Measurements from ENCODE around the gene JAKMIP3.

The JAKMIP3 gene

GRCh38 chr10:132098539-132099388 is 33.0 kb downstream of the JAKMIP3 start:
- CTCF ChIA-PET = no interaction called here
- TF ChIP-seq SP1 (IDR thresholded peaks at IDR 0.05) = no peak
- no peak for TF ChIP-seq TARDBP (IDR thresholded peaks at IDR 0.05)
- TF ChIP-seq CTBP1 (IDR thresholded peaks at IDR 0.05; ENCODE audit: borderline replicate concordance) = no peak
- TF ChIP-seq ZNF384 (IDR thresholded peaks at IDR 0.05) = no peak
- no peak for TF ChIP-seq FOXA1 (IDR thresholded peaks at IDR 0.05)
- TF ChIP-seq ARNT (IDR thresholded peaks at IDR 0.05) = no peak
- no peak for TF ChIP-seq NFRKB (IDR thresholded peaks at IDR 0.05)
- TF ChIP-seq BHLHE40 (IDR thresholded peaks at IDR 0.05; ENCODE audit: borderline replicate concordance) = no peak
- no peak for TF ChIP-seq FOXM1 (IDR thresholded peaks at IDR 0.05; ENCODE audit: borderline replicate concordance)
- TF ChIP-seq, protein P1, sequence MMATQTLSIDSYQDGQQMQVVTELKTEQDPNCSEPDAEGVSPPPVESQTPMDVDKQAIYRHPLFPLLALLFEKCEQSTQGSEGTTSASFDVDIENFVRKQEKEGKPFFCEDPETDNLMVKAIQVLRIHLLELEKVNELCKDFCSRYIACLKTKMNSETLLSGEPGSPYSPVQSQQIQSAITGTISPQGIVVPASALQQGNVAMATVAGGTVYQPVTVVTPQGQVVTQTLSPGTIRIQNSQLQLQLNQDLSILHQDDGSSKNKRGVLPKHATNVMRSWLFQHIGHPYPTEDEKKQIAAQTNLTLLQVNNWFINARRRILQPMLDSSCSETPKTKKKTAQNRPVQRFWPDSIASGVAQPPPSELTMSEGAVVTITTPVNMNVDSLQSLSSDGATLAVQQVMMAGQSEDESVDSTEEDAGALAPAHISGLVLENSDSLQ (IDR thresholded peaks at IDR 0.05) = no peak
- no peak for TF ChIP-seq HDGF (IDR thresholded peaks at IDR 0.05; ENCODE audit: borderline replicate concordance)
- no peak for TF ChIP-seq L3MBTL2 (conservative IDR thresholded peaks at IDR 0.05)
- no peak for TF ChIP-seq LEF1 (IDR thresholded peaks at IDR 0.05; ENCODE audit: borderline replicate concordance)
- no peak for TF ChIP-seq SUZ12 (IDR thresholded peaks at IDR 0.05)
- no peak for TF ChIP-seq ELF4 (IDR thresholded peaks at IDR 0.05)
- no peak for TF ChIP-seq FOXK2 (IDR thresholded peaks at IDR 0.05)
- no peak for DNase-seq (ENCODE audit: extremely low spot score)
- POLR2A ChIA-PET = no interaction called here

DNA sequence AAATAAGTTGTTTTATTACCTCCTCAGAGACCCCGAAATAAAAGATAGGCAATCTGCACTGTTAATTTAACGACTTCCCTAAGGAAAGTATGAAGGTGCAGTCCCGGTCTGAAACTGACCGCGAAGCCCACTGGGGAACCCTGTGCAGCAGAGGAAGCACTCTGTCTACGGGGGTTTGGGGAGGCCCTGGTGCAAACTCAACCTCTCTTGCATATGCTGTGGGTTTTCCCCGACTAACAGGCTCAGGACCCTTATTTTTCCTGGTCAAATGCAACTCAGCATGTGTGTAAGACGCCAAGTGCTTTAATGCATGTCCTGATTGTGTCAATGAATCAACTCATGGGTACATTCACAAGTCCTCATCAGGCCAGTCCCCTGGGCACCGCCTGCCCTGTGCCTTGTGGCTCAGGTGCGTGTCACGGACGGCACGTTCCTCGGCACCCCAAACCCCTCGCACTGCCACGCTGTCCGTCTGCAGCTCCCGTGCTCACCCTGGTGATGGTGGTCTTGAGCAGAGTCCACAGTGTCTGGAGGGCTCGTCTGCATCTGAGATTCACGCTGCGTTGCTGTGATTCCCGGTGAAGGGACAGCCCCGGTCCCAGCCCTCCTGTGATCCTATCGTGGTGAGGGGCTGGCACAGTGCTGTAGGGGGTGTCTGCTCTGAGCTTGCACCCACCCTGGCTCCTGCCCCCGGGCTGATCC is 33.8 kb downstream of the JAKMIP3 start:
- TF ChIP-seq FOXK2 (IDR thresholded peaks at IDR 0.05) (no peak), TARDBP (IDR thresholded peaks at IDR 0.05) (no peak), ELF4 (IDR thresholded peaks at IDR 0.05) (no peak), ARNT (IDR thresholded peaks at IDR 0.05) (no peak), HDGF (IDR thresholded peaks at IDR 0.05; ENCODE audit: borderline replicate concordance) (no peak), ZNF384 (IDR thresholded peaks at IDR 0.05) (no peak), SUZ12 (IDR thresholded peaks at IDR 0.05) (no peak), NFRKB (IDR thresholded peaks at IDR 0.05) (no peak), SP1 (IDR thresholded peaks at IDR 0.05) (no peak), L3MBTL2 (conservative IDR thresholded peaks at IDR 0.05) (no peak), CTBP1 (IDR thresholded peaks at IDR 0.05; ENCODE audit: borderline replicate concordance) (no peak), FOXM1 (IDR thresholded peaks at IDR 0.05; ENCODE audit: borderline replicate concordance) (no peak), LEF1 (IDR thresholded peaks at IDR 0.05; ENCODE audit: borderline replicate concordance) (no peak), FOXA1 (IDR thresholded peaks at IDR 0.05) (no peak), BHLHE40 (IDR thresholded peaks at IDR 0.05; ENCODE audit: borderline replicate concordance) (no peak)
- TF ChIP-seq, protein P1 (IDR thresholded peaks at IDR 0.05) = no peak
- CTCF ChIA-PET = no interaction called here
- POLR2A ChIA-PET = no interaction called here
- no peak for DNase-seq (ENCODE audit: extremely low spot score)

DNA sequence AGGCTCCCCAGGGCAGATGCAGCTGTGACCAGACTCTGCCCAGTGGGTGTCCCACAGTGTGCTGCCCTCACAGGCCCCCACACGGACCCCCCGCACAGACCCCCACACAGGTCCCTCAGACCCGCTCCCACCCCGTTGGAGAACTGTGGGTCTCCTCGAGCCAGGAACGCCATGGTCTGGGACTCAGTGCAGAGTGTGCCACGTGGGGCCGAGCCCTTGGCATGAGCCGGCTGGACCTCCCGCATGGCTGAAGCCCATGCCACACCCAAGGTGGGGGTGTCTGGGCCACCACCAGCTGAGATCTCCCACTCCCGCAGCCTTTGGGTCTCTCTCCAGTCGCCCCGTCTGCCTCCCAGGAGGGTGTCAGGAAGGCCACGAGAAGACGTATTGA is 34.3 kb downstream of the JAKMIP3 start:
- CTCF ChIA-PET = no interaction called here
- TF ChIP-seq NFRKB (IDR thresholded peaks at IDR 0.05) = no peak
- no peak for TF ChIP-seq SUZ12 (IDR thresholded peaks at IDR 0.05)
- no peak for DNase-seq (ENCODE audit: extremely low spot score)
- POLR2A ChIA-PET = no interaction called here

DNA sequence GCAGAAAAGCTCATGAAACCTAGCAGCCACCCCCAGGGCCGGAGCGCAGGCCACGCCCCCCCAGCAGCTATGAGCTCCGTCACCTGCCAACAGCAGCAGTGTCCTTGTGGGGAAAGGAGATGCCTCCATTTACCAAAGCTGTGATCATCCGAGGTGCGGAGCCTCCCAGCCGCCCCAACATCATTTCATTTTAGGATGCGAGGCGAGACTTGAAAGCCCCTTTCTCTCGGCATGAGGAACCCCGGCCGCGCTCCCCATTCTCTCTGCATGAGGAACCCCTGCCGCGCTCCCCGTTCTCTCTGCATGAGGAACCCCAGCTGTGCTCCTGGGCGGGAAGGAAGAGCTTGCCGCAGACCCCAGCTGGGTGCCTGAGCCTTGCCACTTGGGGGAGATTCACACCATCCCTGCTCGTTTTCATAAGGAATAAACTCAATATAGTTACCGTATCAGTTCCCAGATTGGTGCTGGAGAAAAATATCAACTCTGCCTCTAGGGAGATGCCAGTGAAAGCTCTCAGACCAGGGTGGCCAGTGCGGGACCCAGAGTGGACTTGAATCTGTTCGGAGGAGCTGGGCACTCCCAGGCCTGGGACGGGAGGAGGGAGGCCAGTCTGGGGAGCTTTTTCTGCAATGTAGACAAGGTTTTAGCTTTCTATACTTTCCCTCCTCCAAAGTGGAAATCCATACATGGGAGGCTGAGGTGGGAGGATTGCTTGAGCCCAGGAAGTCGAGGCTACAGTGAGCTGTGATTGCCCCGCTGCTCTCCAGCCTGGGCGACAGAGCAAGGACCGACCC is 35.0 kb downstream of the JAKMIP3 start:
- CTCF ChIA-PET = no interaction called here
- DNase-seq (ENCODE audit: extremely low spot score) = no peak

GRCh38 chr10:132101529-132101928 is 35.8 kb downstream of the JAKMIP3 start:
- DNase-seq (ENCODE audit: extremely low spot score) = no peak
- TF ChIP-seq TARDBP (IDR thresholded peaks at IDR 0.05) = no peak
- no peak for TF ChIP-seq SP1 (IDR thresholded peaks at IDR 0.05)
- TF ChIP-seq CTBP1 (IDR thresholded peaks at IDR 0.05; ENCODE audit: borderline replicate concordance) = no peak
- TF ChIP-seq, protein P1 (IDR thresholded peaks at IDR 0.05) = no peak
- TF ChIP-seq HDGF (IDR thresholded peaks at IDR 0.05; ENCODE audit: borderline replicate concordance) = no peak
- no peak for TF ChIP-seq FOXK2 (IDR thresholded peaks at IDR 0.05)
- no peak for TF ChIP-seq ZNF384 (IDR thresholded peaks at IDR 0.05)
- no peak for TF ChIP-seq FOXA1 (IDR thresholded peaks at IDR 0.05)
- TF ChIP-seq L3MBTL2 (conservative IDR thresholded peaks at IDR 0.05) = no peak
- no peak for TF ChIP-seq BHLHE40 (IDR thresholded peaks at IDR 0.05; ENCODE audit: borderline replicate concordance)
- no peak for TF ChIP-seq SUZ12 (IDR thresholded peaks at IDR 0.05)
- ChIA-PET CTCF (interaction anchor here (0.8 kb wide), 1 partner anchor 47 kb away, joined by 3 read pairs; no protein-coding TSS in a partner anchor), POLR2A (no interaction called here)

More for the DNA sequence above, 35.0 kb downstream of the JAKMIP3 start:
- TF ChIP-seq SP1 (IDR thresholded peaks at IDR 0.05) (no peak), CTBP1 (IDR thresholded peaks at IDR 0.05; ENCODE audit: borderline replicate concordance) (no peak)
- POLR2A ChIA-PET = no interaction called here

Measured in HEK293T (cell line).